Measurements from ENCODE around the gene UBR1.

- TF ChIP-seq FOXP2 (optimal IDR thresholded peaks at IDR 0.05; ENCODE audit: borderline replicate concordance, extremely low read depth, extremely low read length, insufficient read depth) (no peak), POLR2AphosphoS5 (IDR thresholded peaks at IDR 0.05; ENCODE audit: low read depth, low read length) (no peak)
These were observed 10.0 kb downstream of the UBR1 start for GRCh38 chr15:43095708-43096347.

All from PFSK-1 (cell line).